Activated B cell treated with CpG ODN at 0.5 μM for 24 hours (primary cell): ENCODE data around the gene ZNF787. TPM values are rescaled to one million over a fixed set of nuclear protein-coding genes. Genes with fewer than 3 reads are reported as not detected.

Experiments used
- ATAC-seq: fragments of 200-7000 bp; cut with Tn5 transposase; one replicate; pipeline ENCODE4 v1.10.0; 2021; ENCODE audit warnings: low read depth, mild to moderate bottlenecking, moderate library complexity
- CTCF ChIA-PET: fragments of 350-600 bp; sonication (Branson Sonifier 250); formaldehyde crosslinking; loops from one replicate; lab custom pipeline; 2021; ENCODE audit warnings: antibody characterized with exemption; lab: Charles Lee
- POLR2A ChIA-PET: fragments of 350-600 bp; sonication (Branson Sonifier 250); formaldehyde crosslinking; loops from one replicate; lab custom pipeline; 2021; ENCODE audit warnings: antibody characterized with exemption; lab: Charles Lee
- DNase-seq: peaks from one replicate; pipeline ENCODE4 v3.0.0; 2022
- H3K27ac Mint-ChIP-seq: one replicate; pipeline ENCODE4 v1.8.0; 2020; ENCODE audit warnings: mixed read lengths
- H3K27me3 Mint-ChIP-seq: one replicate; pipeline ENCODE4 v1.8.0; 2021; ENCODE audit warnings: mixed read lengths
- H3K36me3 Mint-ChIP-seq: one replicate; pipeline ENCODE4 v1.8.0; 2021; ENCODE audit warnings: low read depth, mixed read lengths
- H3K4me1 Mint-ChIP-seq: one replicate; pipeline ENCODE4 v1.8.0; 2021; ENCODE audit warnings: mixed read lengths
- H3K4me3 Mint-ChIP-seq: one replicate; pipeline ENCODE4 v1.8.0; 2020; ENCODE audit warnings: mild to moderate bottlenecking, mixed read lengths
- H3K9me3 Mint-ChIP-seq: one replicate; pipeline ENCODE4 v1.8.0; 2020; ENCODE audit warnings: mixed read lengths
- intact Hi-C: fragments of 100-400 bp; cut with micrococcal nuclease; formaldehyde crosslinking; loops from one replicate; pipeline ENCODE4 v1.15.1; 2024
- total RNA-seq: library from RNA; stranded (reverse); gene quantifications from 2 replicates; pipeline ENCODE4 v1.2.3, GENCODE V29; 2022
- TF ChIP-seq, protein P1 (sequence below): fragments of 200-600 bp; IDR thresholded peaks from one replicate; pipeline ENCODE4 v1.8.0; 2022; ENCODE audit warnings: antibody characterized with exemption, mild to moderate bottlenecking

Gene ZNF787
- total RNA-seq, 1 donor from 2014 or later, result 42.3 TPM

DNA sequence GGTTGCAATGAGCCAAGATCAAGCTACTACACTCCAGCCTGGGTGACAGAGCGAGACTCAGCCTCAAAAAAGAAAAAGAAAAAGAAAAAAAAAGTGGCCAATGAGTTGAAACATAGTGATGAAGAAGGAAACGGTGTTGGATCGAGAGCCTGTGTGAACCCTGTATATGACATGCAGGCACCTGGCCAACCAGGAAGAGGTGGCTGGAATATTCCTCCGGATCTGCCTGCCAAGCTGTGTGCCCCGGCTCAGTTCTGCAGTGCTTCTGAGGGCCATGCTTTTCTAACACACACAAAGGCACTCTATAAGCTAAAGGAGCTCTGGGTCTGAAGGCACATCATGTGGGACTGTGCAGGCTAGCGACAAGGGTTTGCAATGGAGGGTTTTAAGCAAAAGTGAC, 16.3 kb upstream of the ZNF787 start:
- H3K9me3 Mint-ChIP-seq, result no peaks in the 10 kb centered on the region
- intact Hi-C loops, result no loop called here
- no peak overlapping the region for H3K4me3 Mint-ChIP-seq
- no peaks in the 10 kb centered on the region for H3K27me3 Mint-ChIP-seq
- peaks cover 7% of the 10 kb centered on the region for H3K36me3 Mint-ChIP-seq
- peaks cover 28% of the 10 kb centered on the region for H3K4me1 Mint-ChIP-seq
- DNase-seq (no peak), ATAC-seq (no peak)
- ChIA-PET CTCF (no interaction called here), POLR2A (interaction anchor here (1.0 kb wide), 1 partner anchor 26 kb away, joined by 3 read pairs; no protein-coding TSS in a partner anchor)
- TF ChIP-seq, protein P1, sequence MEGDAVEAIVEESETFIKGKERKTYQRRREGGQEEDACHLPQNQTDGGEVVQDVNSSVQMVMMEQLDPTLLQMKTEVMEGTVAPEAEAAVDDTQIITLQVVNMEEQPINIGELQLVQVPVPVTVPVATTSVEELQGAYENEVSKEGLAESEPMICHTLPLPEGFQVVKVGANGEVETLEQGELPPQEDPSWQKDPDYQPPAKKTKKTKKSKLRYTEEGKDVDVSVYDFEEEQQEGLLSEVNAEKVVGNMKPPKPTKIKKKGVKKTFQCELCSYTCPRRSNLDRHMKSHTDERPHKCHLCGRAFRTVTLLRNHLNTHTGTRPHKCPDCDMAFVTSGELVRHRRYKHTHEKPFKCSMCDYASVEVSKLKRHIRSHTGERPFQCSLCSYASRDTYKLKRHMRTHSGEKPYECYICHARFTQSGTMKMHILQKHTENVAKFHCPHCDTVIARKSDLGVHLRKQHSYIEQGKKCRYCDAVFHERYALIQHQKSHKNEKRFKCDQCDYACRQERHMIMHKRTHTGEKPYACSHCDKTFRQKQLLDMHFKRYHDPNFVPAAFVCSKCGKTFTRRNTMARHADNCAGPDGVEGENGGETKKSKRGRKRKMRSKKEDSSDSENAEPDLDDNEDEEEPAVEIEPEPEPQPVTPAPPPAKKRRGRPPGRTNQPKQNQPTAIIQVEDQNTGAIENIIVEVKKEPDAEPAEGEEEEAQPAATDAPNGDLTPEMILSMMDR, result no peak
- no peak overlapping the region for H3K27ac Mint-ChIP-seq

DNA sequence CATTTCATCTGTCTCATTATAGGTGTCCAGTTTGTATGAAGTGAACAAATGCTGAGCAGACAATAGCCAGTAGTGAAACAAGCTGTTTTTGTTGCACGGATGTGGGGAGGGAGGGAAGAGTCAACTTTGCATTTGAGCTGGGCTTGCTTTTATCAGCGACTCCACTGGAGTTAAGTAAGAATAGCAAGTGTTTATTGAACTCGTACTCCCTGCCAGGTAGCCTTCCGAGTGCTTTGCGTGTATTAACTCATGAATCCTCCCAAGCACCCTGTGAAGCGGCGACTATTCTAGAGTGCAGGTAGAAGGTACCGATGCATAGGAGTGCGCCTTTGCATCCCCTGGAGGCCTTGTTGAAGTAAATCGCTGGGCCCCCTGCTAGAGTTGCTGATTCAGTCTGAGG, 15.3 kb upstream of the ZNF787 start:
- DNase-seq, result no peak
- TF ChIP-seq, protein P1, result no peak
- no peak overlapping the region for H3K27ac Mint-ChIP-seq
- intact Hi-C loops, result no loop called here
- CTCF ChIA-PET, result no interaction called here
- POLR2A ChIA-PET, result interaction anchor here (0.7 kb wide), 1 partner anchor 9 kb away, joined by 9 read pairs; no protein-coding TSS in a partner anchor
- H3K9me3 Mint-ChIP-seq, result no peaks in the 10 kb centered on the region
- no peak for ATAC-seq
- no peak overlapping the region for H3K4me3 Mint-ChIP-seq
- H3K36me3 Mint-ChIP-seq, result peaks cover 7% of the 10 kb centered on the region
- no peaks in the 10 kb centered on the region for H3K27me3 Mint-ChIP-seq
- peaks cover 25% of the 10 kb centered on the region for H3K4me1 Mint-ChIP-seq

DNA sequence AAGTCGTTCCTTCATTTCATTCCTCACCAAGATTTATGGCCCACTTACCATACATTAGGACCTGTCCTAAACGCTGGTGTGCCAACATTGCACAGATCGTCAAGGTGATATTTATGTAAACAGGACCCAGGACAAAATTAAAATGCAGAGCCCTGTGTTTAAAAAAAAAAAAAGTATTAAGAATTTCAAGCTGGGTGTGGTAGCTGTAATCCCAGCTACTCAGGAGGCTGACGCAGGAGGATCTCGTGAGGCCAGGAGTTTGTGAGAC, 13.5 kb upstream of the ZNF787 start:
- CTCF ChIA-PET, result interaction anchor here (0.6 kb wide), 1 partner anchor 39 kb away, joined by 5 read pairs; no protein-coding TSS in a partner anchor
- intact Hi-C loops, result loop anchor here (1.0 kb wide), 1 partner anchor 13 kb away; the partner anchor contains the start of gene ZNF787
- Mint-ChIP-seq H3K4me3 (no peak overlapping the region), H3K4me1 (peaks cover 9% of the 10 kb centered on the region), H3K27ac (no peak overlapping the region), H3K36me3 (no peaks in the 10 kb centered on the region), H3K9me3 (no peaks in the 10 kb centered on the region), H3K27me3 (no peaks in the 10 kb centered on the region)
- no peak for DNase-seq
- ATAC-seq, result no peak
- POLR2A ChIA-PET, result interaction anchor here (0.6 to 2.9 kb wide), 4 partner anchors 8 to 23 kb away, joined by 5 to 19 read pairs (median 6); partner anchors contain the start of gene ZNF787
- TF ChIP-seq, protein P1, result no peak

DNA sequence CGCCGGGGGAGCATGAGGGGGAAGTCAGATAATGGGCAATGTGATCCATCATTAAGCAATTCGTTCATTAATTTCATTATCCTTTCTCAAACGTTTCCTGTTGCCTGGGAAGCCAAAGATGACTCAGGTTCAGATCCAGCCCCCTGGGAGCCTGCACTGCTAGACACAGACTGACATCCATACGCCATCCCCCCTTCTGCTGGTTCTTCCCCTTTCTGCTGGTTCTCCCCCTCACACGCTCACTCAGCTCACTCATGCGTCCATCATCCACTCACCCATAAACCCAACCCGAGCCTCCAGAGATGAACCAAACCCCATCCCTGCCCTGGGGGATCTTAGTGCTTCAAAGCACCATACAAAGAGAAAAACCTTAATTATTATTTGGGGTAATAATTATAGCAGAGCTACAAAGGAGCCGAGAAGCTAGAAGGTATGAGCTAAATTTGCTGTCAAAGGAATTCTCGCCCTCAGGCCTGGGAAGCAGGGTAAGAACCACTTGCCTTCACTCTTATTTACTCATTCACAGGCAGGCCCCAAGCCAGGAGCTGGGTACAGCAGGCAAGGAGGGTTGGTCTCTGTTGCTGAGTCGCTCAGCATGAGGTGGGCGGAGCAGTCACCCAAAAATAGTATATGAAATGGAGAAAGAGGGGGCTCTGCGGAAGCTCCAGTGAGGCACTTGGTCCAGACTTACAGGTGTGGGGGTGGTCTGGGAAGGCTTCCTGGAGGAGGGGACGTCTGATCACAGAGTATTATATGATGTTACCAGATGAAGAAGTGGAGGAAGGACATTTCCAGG, 13.0 kb upstream of the ZNF787 start:
- ChIA-PET POLR2A (interaction anchor here (0.5 to 2.9 kb wide), 5 partner anchors 9 to 25 kb away, joined by 3 to 19 read pairs (median 5); partner anchors contain the start of gene ZNF787), CTCF (interaction anchor here (0.6 kb wide), 1 partner anchor 40 kb away, joined by 5 read pairs; no protein-coding TSS in a partner anchor)
- peak; percentile 100 for ATAC-seq
- intact Hi-C loops, result loop anchor here (1.0 kb wide), 1 partner anchor 13 kb away; the partner anchor contains the start of gene ZNF787
- H3K9me3 Mint-ChIP-seq, result no peaks in the 10 kb centered on the region
- no peaks in the 10 kb centered on the region for H3K27me3 Mint-ChIP-seq
- peak overlapping the region; percentile 53 for H3K4me3 Mint-ChIP-seq
- H3K4me1 Mint-ChIP-seq, result peaks cover 9% of the 10 kb centered on the region
- H3K36me3 Mint-ChIP-seq, result no peaks in the 10 kb centered on the region
- no peak for DNase-seq
- H3K27ac Mint-ChIP-seq, result peak overlapping the region; percentile 76
- TF ChIP-seq, protein P1, result no peak

DNA sequence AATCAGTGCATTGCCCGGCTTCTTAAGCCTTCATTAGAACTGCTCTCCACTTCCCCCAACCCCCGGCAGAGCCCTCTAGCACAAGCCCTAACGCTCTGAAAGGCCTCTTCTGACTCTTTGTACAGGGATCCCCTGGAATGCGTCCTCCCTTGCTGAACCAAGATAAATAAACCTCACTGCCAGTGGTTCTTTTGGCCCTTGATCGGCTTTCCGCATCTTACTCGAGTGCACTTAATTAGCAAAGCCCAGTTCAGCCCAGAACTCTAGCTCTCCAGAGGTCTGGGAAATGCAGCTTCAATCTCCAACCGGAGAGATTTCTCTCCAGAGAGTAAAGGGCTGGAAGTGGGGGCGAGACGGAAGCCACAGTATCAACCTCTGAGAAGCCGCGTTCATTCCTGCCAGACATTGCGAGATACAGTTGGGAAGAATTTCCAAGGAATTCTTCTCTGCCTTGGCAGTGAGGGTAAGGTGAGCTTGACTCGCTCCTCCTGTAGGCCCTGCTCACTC, 11.3 kb upstream of the ZNF787 start:
- TF ChIP-seq, protein P1, result no peak
- Mint-ChIP-seq H3K27ac (peak overlapping the region; percentile 50), H3K4me3 (no peak overlapping the region), H3K9me3 (no peaks in the 10 kb centered on the region), H3K36me3 (no peaks in the 10 kb centered on the region), H3K27me3 (no peaks in the 10 kb centered on the region), H3K4me1 (peaks cover 9% of the 10 kb centered on the region)
- ATAC-seq, result no peak
- intact Hi-C loops, result no loop called here
- ChIA-PET CTCF (interaction anchor here (1.0 kb wide), 1 partner anchor 52 kb away, joined by 3 read pairs; no protein-coding TSS in a partner anchor), POLR2A (interaction anchor here (2.9 kb wide), 1 partner anchor 11 kb away, joined by 19 read pairs; the partner anchor contains the start of gene ZNF787)
- DNase-seq, result no peak
